ENCODE measurements around the gene ITGA5.

ITGA5 gene

GRCh38 chr12:54419088-54419887, at the start of gene ITGA5:
Gene ITGA5 (minus strand): TSS chr12:54419266. CDS start chr12:54419198, 68 bp downstream.
- DNase-seq: no peak

- no peak for DNase-seq
Observed at GRCh38 chr12:54465857-54466523, 46.9 kb upstream of the ITGA5 start.

GRCh38 chr12:54463484-54463883, 44.4 kb upstream of the ITGA5 start:
- no peak for DNase-seq

GRCh38 chr12:54463034-54463433, 44.0 kb upstream of the ITGA5 start:
- no peak for DNase-seq

GRCh38 chr12:54460317-54460923, 41.4 kb upstream of the ITGA5 start:
- no peak for DNase-seq

- no peak for DNase-seq
Observed at GRCh38 chr12:54459355-54459754, 40.3 kb upstream of the ITGA5 start.

GRCh38 chr12:54455760-54456469, 36.8 kb upstream of the ITGA5 start:
- no peak for DNase-seq

- DNase-seq: no peak
Observed at GRCh38 chr12:54452628-54453027, 33.6 kb upstream of the ITGA5 start.

- DNase-seq: no peak
Observed at GRCh38 chr12:54448344-54448743, 29.3 kb upstream of the ITGA5 start.

GRCh38 chr12:54447917-54448316, 28.9 kb upstream of the ITGA5 start:
- no peak for DNase-seq

- no peak for DNase-seq
Observed at GRCh38 chr12:54444206-54444605, 25.1 kb upstream of the ITGA5 start.

GRCh38 chr12:54443446-54443845, 24.4 kb upstream of the ITGA5 start:
- no peak for DNase-seq

- DNase-seq: no peak
Observed at GRCh38 chr12:54442961-54443360, 23.9 kb upstream of the ITGA5 start.

- no peak for DNase-seq
Observed at GRCh38 chr12:54442099-54442498, 23.0 kb upstream of the ITGA5 start.

GRCh38 chr12:54439521-54440255, 20.6 kb upstream of the ITGA5 start:
- DNase-seq: no peak

GRCh38 chr12:54439096-54439495, 20.0 kb upstream of the ITGA5 start:
- DNase-seq: no peak

- DNase-seq: no peak
Observed at GRCh38 chr12:54438517-54438916, 19.5 kb upstream of the ITGA5 start.

GRCh38 chr12:54437697-54438096, 18.6 kb upstream of the ITGA5 start:
- DNase-seq: no peak

GRCh38 chr12:54437243-54437642, 18.2 kb upstream of the ITGA5 start:
- DNase-seq: no peak

- DNase-seq: no peak
Observed at GRCh38 chr12:54432815-54433164, 13.7 kb upstream of the ITGA5 start.

- DNase-seq: no peak
Observed at GRCh38 chr12:54431911-54432814, 13.1 kb upstream of the ITGA5 start.

Data from activated CD4-positive, CD25-positive, alpha-beta regulatory T cell (primary cell).